GM19193 (cell line): Measurements from ENCODE around the gene IL32.

ENCODE experiments used
- POLR2A ChIP-seq: IDR thresholded peaks from 4 replicates; pipeline ENCODE4 v1.6.1; 2011; ENCODE audit not compliant: insufficient read depth, insufficient read length; ENCODE audit errors: extremely low read depth

The IL32 gene

DNA sequence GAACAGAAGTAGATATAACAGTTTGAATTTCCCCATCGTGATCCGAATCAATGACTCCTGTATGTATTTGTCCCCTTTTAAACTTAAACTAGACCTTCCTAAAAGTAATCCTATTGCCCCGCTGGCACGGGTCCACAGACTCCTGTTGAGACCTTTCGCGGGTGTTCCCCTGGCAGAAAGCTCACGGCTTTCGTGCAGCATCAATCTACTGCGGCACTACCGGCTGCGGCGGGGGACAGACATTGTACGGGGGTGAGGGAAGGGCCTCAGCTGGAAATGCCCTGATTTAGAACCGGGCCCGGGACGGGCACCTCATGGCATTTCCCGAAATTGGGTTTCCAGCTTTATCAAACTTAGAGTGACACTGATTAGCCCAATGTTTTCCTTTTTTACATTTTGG lies 14.6 kb downstream of the IL32 start:
- no peak for TF ChIP-seq POLR2A

DNA sequence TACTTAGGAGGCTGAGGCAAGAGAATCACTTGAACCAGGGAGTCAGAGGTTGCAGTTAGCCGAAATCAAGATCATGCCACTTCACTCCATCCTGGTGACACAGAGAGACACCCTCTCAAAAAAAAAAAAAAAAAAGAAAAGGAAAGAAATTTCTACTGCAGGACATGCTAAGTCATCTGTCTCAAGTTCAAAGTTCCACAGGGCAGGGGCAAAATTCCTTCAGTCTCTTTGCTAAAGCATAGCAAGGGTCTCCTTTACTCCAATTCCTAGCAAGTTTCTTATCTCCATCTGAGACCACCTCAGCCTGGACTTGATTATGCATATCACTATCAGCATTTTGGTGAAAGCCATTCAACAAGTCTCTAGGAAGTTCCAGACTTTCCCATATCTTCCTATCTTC lies 19.1 kb downstream of the IL32 start:
- no peak for TF ChIP-seq POLR2A

DNA sequence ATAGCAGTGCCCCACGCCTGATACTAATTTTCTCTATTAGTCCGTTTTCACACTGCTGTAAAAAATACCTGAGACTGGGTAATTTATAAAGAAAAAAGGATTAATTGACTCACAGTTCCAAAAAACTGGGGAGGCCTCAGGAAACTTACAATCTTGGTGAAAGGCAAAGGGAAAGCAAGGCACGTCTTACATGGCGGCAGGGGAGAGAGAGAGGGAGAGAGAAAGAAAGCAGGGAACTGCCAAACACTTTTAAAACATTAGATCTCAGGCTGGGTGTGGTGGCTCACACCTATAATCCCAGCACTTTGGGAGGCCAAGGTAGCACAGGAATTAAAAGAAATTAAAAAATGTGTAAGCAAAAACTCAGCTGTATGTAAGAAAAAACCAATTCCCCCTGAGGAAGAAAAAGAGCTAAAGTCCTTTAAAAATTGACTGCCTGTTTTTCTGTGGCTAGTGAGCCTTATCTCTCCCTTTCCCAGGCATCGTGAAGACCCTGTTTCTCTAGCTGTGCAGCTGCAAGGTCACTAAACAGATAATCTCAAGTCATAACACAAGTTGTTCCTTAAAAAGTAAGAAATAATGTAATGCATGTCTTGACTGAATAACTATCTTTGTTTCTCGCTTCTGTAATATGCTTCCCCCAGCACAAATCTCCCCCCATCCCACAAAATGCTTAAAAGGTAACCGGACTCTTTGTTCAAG lies 19.7 kb downstream of the IL32 start:
- TF ChIP-seq POLR2A, result no peak

DNA sequence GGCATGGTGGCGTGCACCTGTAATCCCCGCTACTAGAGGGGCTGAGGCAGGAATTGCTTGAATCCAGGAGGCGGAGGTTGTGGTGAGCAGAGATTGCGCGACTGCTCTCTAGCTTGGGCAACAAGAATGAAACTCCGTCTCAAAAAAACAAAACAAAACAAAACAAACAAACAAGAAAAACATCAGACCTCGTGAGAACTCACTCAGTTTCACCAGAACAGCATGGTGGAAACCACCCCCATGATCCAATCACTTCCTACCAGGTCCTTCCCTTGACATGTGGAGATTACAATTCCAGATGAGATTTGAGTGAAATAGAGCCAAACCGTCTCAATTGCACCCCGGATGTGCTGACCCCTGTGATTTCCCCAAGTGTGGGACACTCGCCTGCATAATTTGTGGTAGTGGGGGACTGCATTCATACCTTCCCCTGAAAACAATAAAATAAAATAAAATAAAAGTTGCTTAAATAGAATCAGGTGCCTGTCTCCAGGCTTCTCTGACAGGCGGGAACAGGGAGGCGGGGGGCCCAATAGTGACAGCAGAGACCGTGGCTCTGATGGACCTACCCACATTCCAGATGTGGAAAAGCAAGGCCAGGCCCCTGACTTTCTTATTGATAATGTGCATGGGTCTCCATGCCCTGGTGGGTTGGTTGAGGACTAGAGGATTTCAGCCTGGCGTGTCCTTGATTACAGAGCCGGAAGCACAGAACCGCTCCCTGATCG lies 20.6 kb downstream of the IL32 start:
- no peak for TF ChIP-seq POLR2A

DNA sequence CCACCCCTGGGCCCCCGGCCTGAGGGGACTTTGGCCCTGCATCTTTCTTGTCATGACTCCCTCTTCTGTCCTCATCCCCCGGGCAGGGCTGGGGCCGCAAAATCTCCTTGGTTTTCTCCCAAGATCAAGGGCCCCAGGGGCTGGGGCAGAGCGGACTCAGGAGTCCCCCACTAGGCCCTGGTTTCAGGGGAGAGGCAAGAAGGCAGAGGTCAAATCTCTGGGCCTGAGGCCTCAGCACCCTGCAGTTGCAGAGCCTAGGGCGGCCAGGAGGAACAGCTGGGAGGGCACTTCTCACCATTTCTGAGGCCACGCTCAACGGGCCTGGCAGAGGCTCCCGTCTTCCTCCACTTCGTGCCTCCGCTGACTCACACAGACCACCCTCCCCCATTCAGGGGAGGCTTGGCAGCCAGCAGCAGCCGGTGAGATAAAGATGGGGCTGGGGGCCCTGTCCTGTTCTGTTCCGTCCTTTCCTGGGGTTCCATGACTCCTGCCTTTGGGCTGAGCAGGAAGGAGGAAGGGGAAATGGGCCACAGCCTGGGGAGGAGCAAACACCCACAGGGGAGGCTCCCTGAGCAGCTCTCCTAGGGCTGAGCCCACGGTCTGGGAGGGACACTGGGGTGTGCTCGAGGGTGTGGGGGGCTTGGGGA lies 21.3 kb downstream of the IL32 start:
- TF ChIP-seq POLR2A, result no peak

DNA sequence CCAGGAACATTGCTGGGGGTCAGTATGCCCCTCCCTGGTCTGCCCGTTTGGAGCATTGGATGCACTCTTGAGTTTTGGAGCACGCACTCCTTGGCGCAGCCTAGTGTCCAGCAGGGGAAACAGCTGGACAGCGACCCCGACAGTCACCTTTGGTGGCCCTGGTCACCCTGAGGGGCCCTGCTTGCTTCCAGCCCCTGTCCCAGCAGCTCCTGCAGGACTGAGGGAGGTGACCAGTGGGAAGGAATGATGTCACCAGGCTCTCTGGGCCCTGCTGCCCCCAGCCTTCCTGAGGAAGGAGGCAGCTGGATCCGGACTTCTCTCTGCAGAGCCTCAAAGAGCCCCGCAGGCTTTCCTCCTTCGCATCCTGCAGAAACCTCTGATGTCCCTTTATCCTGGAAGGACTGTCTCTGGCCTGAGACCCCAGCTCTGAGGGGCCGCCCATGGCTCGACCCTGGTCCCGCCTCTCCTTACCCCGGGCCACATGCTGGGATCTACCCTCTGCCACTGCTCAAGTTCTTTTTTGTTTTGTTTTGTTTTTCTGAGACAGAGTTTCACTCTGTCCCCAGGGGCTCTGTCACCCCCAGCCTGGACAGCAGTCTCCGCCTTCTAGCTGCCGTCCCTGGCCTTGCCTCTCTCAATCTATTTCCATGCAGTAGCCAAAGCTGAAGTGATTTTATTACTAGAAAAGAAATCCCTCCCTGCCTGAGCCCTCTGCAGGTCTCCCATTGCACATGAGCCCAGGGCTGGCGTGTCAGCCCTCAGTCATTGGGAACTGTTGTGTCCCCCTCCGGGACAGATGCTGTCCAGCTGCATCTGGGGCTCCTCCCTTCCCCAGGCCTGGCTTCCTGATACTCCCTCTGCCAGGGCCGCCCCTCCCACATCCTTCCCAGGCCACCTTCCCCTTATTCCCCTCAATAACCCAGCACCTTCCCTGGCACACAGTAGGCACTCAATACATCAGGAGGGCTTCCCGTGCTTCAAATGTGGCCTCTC lies 22.1 kb downstream of the IL32 start:
- TF ChIP-seq POLR2A, result no peak

DNA sequence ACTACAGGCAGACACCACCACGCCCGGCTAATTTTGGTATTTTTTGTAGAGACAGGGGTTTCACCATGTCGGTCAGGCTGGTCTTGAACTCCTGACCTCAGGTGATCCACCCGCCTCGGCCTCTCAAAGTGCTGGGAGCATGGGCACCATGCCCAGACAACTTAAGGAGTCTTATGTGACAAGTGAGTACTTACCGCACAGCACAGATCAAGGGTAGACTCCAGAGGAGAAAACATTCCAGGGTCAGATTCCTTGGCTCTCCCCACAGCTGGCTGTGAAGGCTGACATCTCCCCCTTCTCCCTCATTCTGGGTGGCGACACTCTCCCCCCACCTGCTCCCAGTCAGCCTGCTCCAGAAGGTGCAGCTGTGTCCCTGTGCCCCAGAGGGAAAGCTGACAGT lies 23.0 kb downstream of the IL32 start:
- no peak for TF ChIP-seq POLR2A

DNA sequence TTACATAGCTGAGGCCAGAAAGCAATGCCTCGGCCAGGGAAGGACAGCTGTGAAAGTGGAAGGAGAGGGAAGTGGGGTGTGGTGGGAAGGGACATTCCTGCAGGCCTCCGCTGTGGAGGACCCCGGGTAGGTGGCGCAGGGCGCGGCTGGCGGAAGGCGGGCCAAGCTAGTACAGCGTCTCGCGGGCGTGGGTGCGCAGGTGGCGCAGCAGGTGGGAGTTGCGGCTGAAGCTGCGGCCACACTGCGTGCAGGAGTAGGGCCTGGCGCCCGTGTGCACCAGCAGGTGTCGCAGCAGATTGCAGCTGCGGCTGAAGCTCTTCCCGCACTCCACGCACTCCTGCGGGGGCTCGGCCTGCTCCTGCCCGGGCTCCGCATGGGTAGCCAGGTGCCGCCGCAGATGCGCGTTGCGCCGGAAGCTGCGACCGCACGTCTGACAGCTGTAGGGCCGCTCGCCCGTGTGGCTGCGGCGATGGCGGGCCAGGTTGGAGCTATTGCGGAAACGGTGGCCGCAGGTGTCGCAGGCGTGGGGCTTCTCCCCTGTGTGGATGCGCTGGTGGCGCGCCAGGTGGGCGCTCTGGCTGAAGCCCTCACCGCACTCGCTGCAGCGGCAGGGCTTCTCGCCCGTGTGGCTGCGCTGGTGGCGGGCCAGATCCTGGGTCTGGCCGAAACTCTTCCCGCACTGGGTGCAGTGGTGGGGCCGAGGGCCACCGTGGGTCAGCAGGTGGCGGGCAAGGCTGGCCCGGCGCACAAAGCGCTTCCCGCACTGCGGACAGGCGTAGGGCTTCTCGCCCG lies 23.7 kb downstream of the IL32 start:
- no peak for TF ChIP-seq POLR2A

DNA sequence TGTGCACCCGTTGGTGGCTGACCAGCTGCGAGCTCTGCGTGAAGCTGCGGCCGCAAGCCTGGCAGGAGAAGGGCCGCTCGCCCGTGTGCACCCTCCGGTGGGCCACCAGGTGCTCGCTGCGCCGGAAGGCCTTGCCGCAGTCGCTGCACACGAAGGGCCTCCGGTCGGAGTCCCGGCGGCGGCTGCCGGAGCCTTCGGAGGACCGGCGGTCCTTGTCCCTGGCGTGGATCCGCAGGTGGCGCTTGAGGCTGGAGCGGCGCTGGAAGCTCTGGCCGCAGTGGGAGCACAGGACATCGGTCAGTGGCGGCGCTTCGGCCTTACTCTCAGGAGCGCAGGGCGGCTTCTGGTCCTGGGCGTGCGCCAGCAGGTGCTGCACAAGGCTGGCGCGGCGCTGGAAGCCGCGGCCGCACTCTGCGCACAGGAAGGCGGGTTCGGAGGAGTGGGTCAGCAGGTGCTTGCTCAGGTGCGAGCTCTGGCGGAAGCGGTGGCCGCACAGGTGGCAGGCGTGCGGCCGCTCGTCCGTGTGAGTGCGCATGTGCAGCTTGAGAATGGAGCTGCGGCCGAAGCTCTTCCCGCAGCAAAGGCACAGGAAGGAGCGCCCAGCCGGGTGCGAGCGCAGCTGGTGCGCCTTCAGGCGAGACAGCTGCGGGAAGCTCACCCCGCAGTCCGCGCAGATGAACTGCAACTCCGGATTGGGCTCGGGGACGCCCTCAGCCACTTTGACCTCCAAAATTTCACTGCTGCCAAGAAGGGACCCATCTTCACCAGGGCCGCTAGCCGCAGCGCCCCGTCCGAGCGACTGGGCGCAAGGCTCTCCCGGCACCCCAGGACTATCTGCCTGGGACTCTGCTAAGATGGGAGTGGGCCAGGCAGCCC lies 24.5 kb downstream of the IL32 start:
- TF ChIP-seq POLR2A, result no peak

DNA sequence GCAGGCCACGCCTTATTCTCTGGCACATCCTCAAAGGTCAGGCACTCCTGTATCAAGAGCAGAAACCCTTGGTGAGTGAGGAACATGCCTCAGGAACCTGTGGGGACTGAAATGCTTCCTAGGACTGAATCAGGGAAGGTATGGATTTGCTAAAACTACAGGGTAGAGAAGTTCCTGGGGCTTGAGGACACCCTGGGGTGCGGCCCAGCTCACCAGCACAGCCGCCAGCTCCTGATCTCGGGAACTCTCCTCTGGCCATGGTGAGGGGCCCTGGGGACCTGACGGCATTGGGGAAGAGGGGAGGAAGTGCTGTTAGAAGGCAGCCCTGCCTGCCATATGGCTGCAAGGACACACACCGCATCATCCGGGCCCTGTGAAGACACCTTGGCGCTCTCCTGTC lies 26.1 kb downstream of the IL32 start:
- no peak for TF ChIP-seq POLR2A

DNA sequence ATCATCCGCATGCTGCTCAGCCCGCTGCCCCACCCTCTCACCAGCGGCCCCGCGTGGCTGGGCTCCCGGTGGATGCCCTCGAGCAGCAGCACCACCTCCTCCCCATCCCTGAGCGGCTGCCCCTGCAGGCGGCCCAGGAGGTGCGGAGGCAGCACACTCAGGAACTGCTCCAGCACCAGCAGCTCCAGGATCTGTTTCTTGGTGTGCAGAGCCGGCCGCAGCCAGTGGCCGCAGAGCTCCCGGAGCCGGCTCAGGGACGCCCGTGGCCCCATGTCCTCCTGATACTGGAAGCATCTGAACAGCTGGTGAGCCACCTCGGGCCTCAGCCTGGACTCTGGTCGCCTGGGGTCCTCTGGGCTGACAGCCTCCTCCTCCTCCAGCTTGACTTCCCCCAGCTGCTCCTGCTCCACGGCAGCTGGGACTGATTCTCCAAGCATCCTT lies 27.1 kb downstream of the IL32 start:
- TF ChIP-seq POLR2A, result no peak

DNA sequence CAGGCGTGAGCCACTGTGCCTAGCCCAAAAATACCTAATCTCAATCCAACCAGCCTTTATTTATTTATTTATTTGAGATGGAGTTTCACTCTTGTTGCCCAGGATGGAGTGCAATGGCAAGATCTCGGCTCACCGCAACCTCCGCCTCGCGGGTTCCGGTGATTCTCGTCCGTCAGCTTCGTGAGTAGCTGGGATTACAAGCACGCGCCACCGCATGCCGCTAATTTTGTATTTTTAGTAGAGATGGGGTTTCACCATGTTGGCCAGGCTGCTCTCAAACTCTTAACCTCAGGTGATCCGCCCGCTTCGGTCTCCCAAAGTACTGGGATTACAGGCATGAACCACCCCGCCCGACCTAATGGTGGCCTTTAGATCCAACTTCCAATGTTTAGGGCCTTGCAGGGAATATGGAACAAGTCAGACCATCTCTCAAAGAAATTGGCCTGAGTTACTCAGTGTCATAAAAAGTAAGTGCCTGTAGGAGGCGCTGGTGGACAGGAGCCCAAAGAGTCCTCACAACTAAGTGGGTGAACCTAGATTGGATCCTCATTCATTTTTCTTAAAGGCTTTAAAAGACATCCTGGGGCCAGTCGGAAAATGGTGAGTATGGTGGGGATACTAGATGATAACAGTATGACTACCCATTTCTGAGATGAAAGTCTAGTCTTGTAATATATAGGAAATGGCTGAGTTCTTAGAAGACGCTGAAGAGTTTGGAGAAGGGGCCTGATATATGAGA lies 29.0 kb downstream of the IL32 start:
- no peak for TF ChIP-seq POLR2A
